GM23338 (cell line): ENCODE data around the gene CFP. TPM values are rescaled to one million over a fixed set of nuclear protein-coding genes. Genes with fewer than 3 reads are reported as not detected.

Source experiments
- ATAC-seq: fragments of 200-7000 bp; cut with Tn5 transposase; 3 replicates; pipeline ENCODE4 v1.9.1; 2020
- DNase-seq: peaks from one replicate; pipeline ENCODE4 v3.0.0-alpha.2; 2015; ENCODE audit warnings: low spot score
- H2AFZ ChIP-seq: fragments of 200-600 bp; sonication (generic); 2 replicates; pipeline ENCODE4 v1.8.0; 2016; ENCODE audit warnings: antibody characterized with exemption, mild to moderate bottlenecking, moderate library complexity
- H3F3A ChIP-seq: fragments of 200-600 bp; sonication (generic); replicated peaks from 2 replicates; pipeline ENCODE4 v1.8.0; 2017; ENCODE audit warnings: antibody characterized with exemption, mixed run types, low read depth
- H3K27ac ChIP-seq: fragments of 200-600 bp; sonication (generic); 2 replicates; pipeline ENCODE4 v1.6.1; 2016; ENCODE audit warnings: low read depth
- H3K27me3 ChIP-seq: fragments of 200-600 bp; sonication (generic); 2 replicates; pipeline ENCODE4 v1.8.0; 2016; ENCODE audit warnings: mild to moderate bottlenecking, mixed run types, moderate library complexity; ENCODE audit not compliant: insufficient read depth
- H3K36me3 ChIP-seq: fragments of 200-600 bp; sonication (generic); 2 replicates; pipeline ENCODE4 v1.8.0; 2016; ENCODE audit warnings: mild to moderate bottlenecking; ENCODE audit not compliant: insufficient read depth
- H3K4me1 ChIP-seq: fragments of 200-600 bp; sonication (generic); 2 replicates; pipeline ENCODE4 v1.8.0; 2016; ENCODE audit warnings: mild to moderate bottlenecking, moderate library complexity; ENCODE audit not compliant: insufficient read depth
- H3K4me2 ChIP-seq: fragments of 200-600 bp; sonication (generic); 2 replicates; pipeline ENCODE4 v1.7.1; 2017; ENCODE audit warnings: mixed run types
- H3K4me3 ChIP-seq: fragments of 200-600 bp; sonication (generic); 2 replicates; pipeline ENCODE4 v1.6.1; 2016; ENCODE audit warnings: mixed run types
- H3K79me2 ChIP-seq: fragments of 200-600 bp; sonication (generic); replicated peaks from 2 replicates; pipeline ENCODE4 v1.8.0; 2017; ENCODE audit warnings: mild to moderate bottlenecking; ENCODE audit not compliant: insufficient read depth
- H3K9me2 ChIP-seq: fragments of 200-600 bp; sonication (generic); 2 replicates; pipeline ENCODE4 v1.8.0; 2017; ENCODE audit not compliant: insufficient read depth
- H4K20me1 ChIP-seq: fragments of 200-600 bp; sonication (generic); replicated peaks from 2 replicates; pipeline ENCODE4 v1.8.0; 2017; ENCODE audit warnings: mild to moderate bottlenecking; ENCODE audit not compliant: insufficient read depth
- H3K27ac Mint-ChIP-seq: 2 replicates; pipeline ENCODE4 v1.8.0; 2020; ENCODE audit warnings: inconsistent platforms, mild to moderate bottlenecking, moderate library complexity, mixed read lengths
- H3K27me3 Mint-ChIP-seq: 3 replicates; pipeline ENCODE4 v1.8.0; 2022; ENCODE audit warnings: low read depth, mild to moderate bottlenecking, moderate library complexity, mixed read lengths, inconsistent platforms; ENCODE audit not compliant: insufficient read depth, poor library complexity
- H3K36me3 Mint-ChIP-seq: 3 replicates; pipeline ENCODE4 v1.8.0; 2021; ENCODE audit warnings: low read depth, mild to moderate bottlenecking, inconsistent platforms, moderate library complexity, mixed read lengths
- H3K4me1 Mint-ChIP-seq: 3 replicates; pipeline ENCODE4 v1.8.0; 2020; ENCODE audit warnings: mild to moderate bottlenecking, inconsistent platforms, mixed read lengths
- H3K4me3 Mint-ChIP-seq: 3 replicates; pipeline ENCODE4 v1.8.0; 2021; ENCODE audit warnings: moderate library complexity, mild to moderate bottlenecking, inconsistent platforms, mixed read lengths
- H3K9me3 Mint-ChIP-seq: 3 replicates; pipeline ENCODE4 v1.8.0; 2020; ENCODE audit warnings: moderate library complexity, mild to moderate bottlenecking, inconsistent platforms, mixed read lengths
- CREB1 ChIP-seq: fragments of 250-450 bp; sonication (Bioruptor Pico); IDR thresholded peaks from 2 replicates; pipeline ENCODE4 v1.5.0; 2020; ENCODE audit warnings: low read depth, mild to moderate bottlenecking, moderate library complexity
- STAT1 ChIP-seq: IDR thresholded peaks from one replicate; pipeline ENCODE4 v1.6.1; 2016; ENCODE audit warnings: antibody characterized with exemption; ENCODE audit not compliant: unreplicated experiment
- ZNF114 ChIP-seq: fragments of 250-450 bp; sonication (Bioruptor Pico); IDR thresholded peaks from 2 replicates; pipeline ENCODE4 v1.5.0; 2020; ENCODE audit warnings: mild to moderate bottlenecking, moderate library complexity
- polyA plus RNA-seq: library from polyadenylated mRNA; unstranded; fragments of >200 nt; fragmentation: Nextera tagmentation; extraction: Ambion mirVana; gene quantifications from 2 replicates; pipeline ENCODE4 v1.2.1, GENCODE V29; 2016
- total RNA-seq: library from RNA; depleted of rRNA; stranded (reverse); fragments of >200 nt; shearing (Covaris generic); gene quantifications from 2 replicates; pipeline ENCODE4 v1.2.3, GENCODE V29; 2014
- TF ChIP-seq, protein P1 (sequence below): fragments of 250-450 bp; sonication (Bioruptor Pico); IDR thresholded peaks from 2 replicates; pipeline ENCODE4 v1.5.0; 2020; ENCODE audit warnings: mild to moderate bottlenecking, moderate library complexity

Gene CFP
- total and polyA plus RNA-seq, 2 experiments from 2014 or later: 2.1 to 2.2 TPM

DNA sequence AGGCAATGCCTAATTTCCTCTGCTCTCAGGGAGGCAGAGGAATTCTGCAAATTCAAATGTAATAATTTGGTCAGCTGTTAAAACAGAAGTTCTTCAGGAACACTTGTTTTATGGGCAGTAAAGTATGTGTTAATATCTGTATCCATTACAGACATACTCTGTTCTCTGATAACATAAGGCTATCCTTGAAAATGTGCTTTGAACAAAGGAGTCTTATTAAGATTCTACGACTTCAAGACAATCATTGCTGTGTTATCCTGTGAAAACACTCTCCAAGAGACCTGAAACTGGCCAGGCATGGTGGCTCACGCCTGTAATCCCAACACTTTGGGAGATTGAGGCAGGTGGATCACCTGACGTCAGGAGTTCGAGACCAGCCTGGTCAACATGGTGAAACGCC is 1.9 kb upstream of the CFP start:
- TF ChIP-seq CREB1 (CRISPR knock-in tag): no peak
- TF ChIP-seq, protein P1, sequence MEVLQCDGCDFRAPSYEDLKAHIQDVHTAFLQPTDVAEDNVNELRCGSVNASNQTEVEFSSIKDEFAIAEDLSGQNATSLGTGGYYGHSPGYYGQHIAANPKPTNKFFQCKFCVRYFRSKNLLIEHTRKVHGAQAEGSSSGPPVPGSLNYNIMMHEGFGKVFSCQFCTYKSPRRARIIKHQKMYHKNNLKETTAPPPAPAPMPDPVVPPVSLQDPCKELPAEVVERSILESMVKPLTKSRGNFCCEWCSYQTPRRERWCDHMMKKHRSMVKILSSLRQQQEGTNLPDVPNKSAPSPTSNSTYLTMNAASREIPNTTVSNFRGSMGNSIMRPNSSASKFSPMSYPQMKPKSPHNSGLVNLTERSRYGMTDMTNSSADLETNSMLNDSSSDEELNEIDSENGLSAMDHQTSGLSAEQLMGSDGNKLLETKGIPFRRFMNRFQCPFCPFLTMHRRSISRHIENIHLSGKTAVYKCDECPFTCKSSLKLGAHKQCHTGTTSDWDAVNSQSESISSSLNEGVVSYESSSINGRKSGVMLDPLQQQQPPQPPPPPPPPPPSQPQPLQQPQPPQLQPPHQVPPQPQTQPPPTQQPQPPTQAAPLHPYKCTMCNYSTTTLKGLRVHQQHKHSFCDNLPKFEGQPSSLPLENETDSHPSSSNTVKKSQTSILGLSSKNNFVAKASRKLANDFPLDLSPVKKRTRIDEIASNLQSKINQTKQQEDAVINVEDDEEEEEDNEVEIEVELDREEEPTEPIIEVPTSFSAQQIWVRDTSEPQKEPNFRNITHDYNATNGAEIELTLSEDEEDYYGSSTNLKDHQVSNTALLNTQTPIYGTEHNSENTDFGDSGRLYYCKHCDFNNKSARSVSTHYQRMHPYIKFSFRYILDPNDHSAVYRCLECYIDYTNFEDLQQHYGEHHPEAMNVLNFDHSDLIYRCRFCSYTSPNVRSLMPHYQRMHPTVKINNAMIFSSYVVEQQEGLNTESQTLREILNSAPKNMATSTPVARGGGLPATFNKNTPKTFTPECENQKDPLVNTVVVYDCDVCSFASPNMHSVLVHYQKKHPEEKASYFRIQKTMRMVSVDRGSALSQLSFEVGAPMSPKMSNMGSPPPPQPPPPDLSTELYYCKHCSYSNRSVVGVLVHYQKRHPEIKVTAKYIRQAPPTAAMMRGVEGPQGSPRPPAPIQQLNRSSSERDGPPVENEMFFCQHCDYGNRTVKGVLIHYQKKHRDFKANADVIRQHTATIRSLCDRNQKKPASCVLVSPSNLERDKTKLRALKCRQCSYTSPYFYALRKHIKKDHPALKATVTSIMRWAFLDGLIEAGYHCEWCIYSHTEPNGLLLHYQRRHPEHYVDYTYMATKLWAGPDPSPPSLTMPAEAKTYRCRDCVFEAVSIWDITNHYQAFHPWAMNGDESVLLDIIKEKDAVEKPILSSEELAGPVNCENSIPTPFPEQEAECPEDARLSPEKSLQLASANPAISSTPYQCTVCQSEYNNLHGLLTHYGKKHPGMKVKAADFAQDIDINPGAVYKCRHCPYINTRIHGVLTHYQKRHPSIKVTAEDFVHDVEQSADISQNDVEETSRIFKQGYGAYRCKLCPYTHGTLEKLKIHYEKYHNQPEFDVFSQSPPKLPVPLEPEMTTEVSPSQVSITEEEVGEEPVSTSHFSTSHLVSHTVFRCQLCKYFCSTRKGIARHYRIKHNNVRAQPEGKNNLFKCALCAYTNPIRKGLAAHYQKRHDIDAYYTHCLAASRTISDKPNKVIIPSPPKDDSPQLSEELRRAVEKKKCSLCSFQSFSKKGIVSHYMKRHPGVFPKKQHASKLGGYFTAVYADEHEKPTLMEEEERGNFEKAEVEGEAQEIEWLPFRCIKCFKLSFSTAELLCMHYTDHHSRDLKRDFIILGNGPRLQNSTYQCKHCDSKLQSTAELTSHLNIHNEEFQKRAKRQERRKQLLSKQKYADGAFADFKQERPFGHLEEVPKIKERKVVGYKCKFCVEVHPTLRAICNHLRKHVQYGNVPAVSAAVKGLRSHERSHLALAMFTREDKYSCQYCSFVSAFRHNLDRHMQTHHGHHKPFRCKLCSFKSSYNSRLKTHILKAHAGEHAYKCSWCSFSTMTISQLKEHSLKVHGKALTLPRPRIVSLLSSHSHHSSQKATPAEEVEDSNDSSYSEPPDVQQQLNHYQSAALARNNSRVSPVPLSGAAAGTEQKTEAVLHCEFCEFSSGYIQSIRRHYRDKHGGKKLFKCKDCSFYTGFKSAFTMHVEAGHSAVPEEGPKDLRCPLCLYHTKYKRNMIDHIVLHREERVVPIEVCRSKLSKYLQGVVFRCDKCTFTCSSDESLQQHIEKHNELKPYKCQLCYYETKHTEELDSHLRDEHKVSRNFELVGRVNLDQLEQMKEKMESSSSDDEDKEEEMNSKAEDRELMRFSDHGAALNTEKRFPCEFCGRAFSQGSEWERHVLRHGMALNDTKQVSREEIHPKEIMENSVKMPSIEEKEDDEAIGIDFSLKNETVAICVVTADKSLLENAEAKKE: no peak
- no peak overlapping the region for H3K27ac Mint-ChIP-seq

DNA sequence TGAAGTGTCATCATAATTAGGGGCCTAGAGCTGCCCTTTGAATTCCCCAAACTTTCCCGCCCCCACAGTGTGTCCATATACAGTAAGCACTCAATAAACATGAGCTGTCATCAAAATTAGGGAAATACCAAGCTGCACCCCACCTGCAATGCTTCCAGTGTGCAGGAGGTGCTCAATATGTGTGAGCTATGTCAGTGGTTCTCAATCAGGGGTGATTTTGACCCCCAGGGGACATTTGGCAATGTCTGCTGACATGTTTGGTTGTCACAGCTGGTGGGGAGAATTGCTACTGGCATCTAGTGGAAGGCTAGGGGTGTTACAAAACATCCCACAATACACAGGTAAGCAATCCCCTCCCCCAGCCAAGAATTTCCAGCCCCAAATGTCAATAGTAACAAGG is 748 bp downstream of the CFP start:
- no peaks in the 10 kb centered on the region for H3K36me3 ChIP-seq
- no peak overlapping the region for H3K4me3 ChIP-seq
- H2AFZ ChIP-seq: no peak overlapping the region
- H3K27me3 Mint-ChIP-seq: peaks cover 5% of the 10 kb centered on the region
- peaks cover 18% of the 10 kb centered on the region for H3K4me1 Mint-ChIP-seq
- H3K4me2 ChIP-seq: no peak overlapping the region
- H3F3A ChIP-seq: no peaks in the 10 kb centered on the region
- H3K9me2 ChIP-seq: no peaks in the 10 kb centered on the region
- no peaks in the 10 kb centered on the region for H3K79me2 ChIP-seq
- peaks cover 5% of the 10 kb centered on the region; the same call in 1 of the 2 replicates for H3K4me1 ChIP-seq
- H3K4me3 Mint-ChIP-seq: no peak overlapping the region
- no peaks in the 10 kb centered on the region for H3K36me3 Mint-ChIP-seq
- DNase-seq (peak; percentile 61), ATAC-seq (peak; percentile 71)
- no peak overlapping the region for H3K27ac ChIP-seq
- H3K27me3 ChIP-seq: no peaks in the 10 kb centered on the region
- H3K27ac Mint-ChIP-seq: peak overlapping the region; percentile 76; the same call in 1 of the 2 replicates
- no peaks in the 10 kb centered on the region for H4K20me1 ChIP-seq
- H3K9me3 Mint-ChIP-seq: no peaks in the 10 kb centered on the region
- no peak for TF ChIP-seq STAT1
- TF ChIP-seq, protein P1: no peak
- TF ChIP-seq ZNF114 (CRISPR knock-in tag): no peak
- TF ChIP-seq CREB1 (CRISPR knock-in tag): no peak

More for the DNA sequence above, 1.9 kb upstream of the CFP start:
- H3K4me3 Mint-ChIP-seq: no peak overlapping the region
- no peaks in the 10 kb centered on the region for H3K36me3 ChIP-seq
- H3K4me1 Mint-ChIP-seq: peaks cover 11% of the 10 kb centered on the region
- H2AFZ ChIP-seq: no peak overlapping the region
- H3K4me1 ChIP-seq: peaks cover 5% of the 10 kb centered on the region; the same call in 1 of the 2 replicates
- no peaks in the 10 kb centered on the region for H3F3A ChIP-seq
- no peaks in the 10 kb centered on the region for H3K9me3 Mint-ChIP-seq
- H3K36me3 Mint-ChIP-seq: peaks cover 8% of the 10 kb centered on the region
- no peaks in the 10 kb centered on the region for H4K20me1 ChIP-seq
- peaks cover 3% of the 10 kb centered on the region for H3K27me3 Mint-ChIP-seq
- no peak overlapping the region for H3K4me3 ChIP-seq
- no peaks in the 10 kb centered on the region for H3K27me3 ChIP-seq
- no peak overlapping the region for H3K4me2 ChIP-seq
- no peak for ATAC-seq
- DNase-seq: no peak
- no peak overlapping the region for H3K27ac ChIP-seq
- no peaks in the 10 kb centered on the region for H3K9me2 ChIP-seq
- no peaks in the 10 kb centered on the region for H3K79me2 ChIP-seq
